ENCODE data around the gene TNFRSF4.

GRCh38 chr1:1205769-1206375 lies 8.1 kb downstream of the TNFRSF4 start:
- TF ChIP-seq, protein P1, sequence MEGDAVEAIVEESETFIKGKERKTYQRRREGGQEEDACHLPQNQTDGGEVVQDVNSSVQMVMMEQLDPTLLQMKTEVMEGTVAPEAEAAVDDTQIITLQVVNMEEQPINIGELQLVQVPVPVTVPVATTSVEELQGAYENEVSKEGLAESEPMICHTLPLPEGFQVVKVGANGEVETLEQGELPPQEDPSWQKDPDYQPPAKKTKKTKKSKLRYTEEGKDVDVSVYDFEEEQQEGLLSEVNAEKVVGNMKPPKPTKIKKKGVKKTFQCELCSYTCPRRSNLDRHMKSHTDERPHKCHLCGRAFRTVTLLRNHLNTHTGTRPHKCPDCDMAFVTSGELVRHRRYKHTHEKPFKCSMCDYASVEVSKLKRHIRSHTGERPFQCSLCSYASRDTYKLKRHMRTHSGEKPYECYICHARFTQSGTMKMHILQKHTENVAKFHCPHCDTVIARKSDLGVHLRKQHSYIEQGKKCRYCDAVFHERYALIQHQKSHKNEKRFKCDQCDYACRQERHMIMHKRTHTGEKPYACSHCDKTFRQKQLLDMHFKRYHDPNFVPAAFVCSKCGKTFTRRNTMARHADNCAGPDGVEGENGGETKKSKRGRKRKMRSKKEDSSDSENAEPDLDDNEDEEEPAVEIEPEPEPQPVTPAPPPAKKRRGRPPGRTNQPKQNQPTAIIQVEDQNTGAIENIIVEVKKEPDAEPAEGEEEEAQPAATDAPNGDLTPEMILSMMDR (conservative IDR thresholded peaks at IDR 0.05 in 1 of 2, IDR thresholded peaks at IDR 0.05 in 1 of 2; ENCODE audit: low read depth in 1 of 2, low read length in 2 of 2): no peak
- TF ChIP-seq EZH2 (IDR thresholded peaks at IDR 0.05; ENCODE audit: low read length, missing control alignments): peak; percentile 12

Measured in fibroblast of lung (primary cell).